ENCODE results near the gene TSHZ2.

GRCh38 chr20:53302695-53303412 lies 330.7 kb downstream of the TSHZ2 start:
- TF ChIP-seq POLR2A (IDR thresholded peaks at IDR 0.05): no peak
- TF ChIP-seq CTCF (IDR thresholded peaks at IDR 0.05): no peak

Measured in heart left ventricle (tissue), 13 donors.